ENCODE measurements around the gene SCYGR3.
"Not testable (repeated sequence)": the region's sequence is repeated elsewhere in the genome, so short reads cannot be mapped to it uniquely, and the experiment has no call there.

Gene SCYGR3

GRCh38 chr2:227612546-227613271 is 1.9 kb downstream of the SCYGR3 start:
- peak; percentile 63 to 85 for DNase-seq

GRCh38 chr2:227610123-227610522 is 4.5 kb downstream of the SCYGR3 start:
- peak in 1 of 2 experiments; percentile 30 for DNase-seq

GRCh38 chr2:227608561-227609338 is 5.9 kb downstream of the SCYGR3 start:
- DNase-seq, result peak in 1 of 2 experiments; percentile 30

GRCh38 chr2:227607941-227608340 is 6.7 kb downstream of the SCYGR3 start:
- no peak for DNase-seq

- DNase-seq, result no peak
These were observed 8.2 kb downstream of the SCYGR3 start for GRCh38 chr2:227606476-227606875.

- no peak for DNase-seq
These were observed 12.3 kb downstream of the SCYGR3 start for GRCh38 chr2:227602358-227602757.

GRCh38 chr2:227598835-227599503 is 15.7 kb downstream of the SCYGR3 start, which contains the start of gene SCYGR2:
Gene SCYGR2, plus strand, starts transcription at chr2:227598893. Its CDS starts 0 bp downstream, at chr2:227598893.
- not testable (repeated sequence) for DNase-seq

- DNase-seq, result no peak
These were observed 16.6 kb downstream of the SCYGR3 start for GRCh38 chr2:227597998-227598397.

- no peak for DNase-seq
These were observed 17.6 kb downstream of the SCYGR3 start for GRCh38 chr2:227597036-227597435.

- no peak for DNase-seq
These were observed 18.8 kb downstream of the SCYGR3 start for GRCh38 chr2:227595797-227596196.

GRCh38 chr2:227592694-227593387 is 21.8 kb downstream of the SCYGR3 start:
- DNase-seq, result no peak

GRCh38 chr2:227582369-227582768 is 32.3 kb downstream of the SCYGR3 start:
- DNase-seq, result no peak

GRCh38 chr2:227579791-227580190 is 34.8 kb downstream of the SCYGR3 start:
- DNase-seq, result no peak

GRCh38 chr2:227578642-227579041 is 36.0 kb downstream of the SCYGR3 start:
- DNase-seq, result no peak

GRCh38 chr2:227577555-227577954 is 37.1 kb downstream of the SCYGR3 start:
- peak in 1 of 2 experiments; percentile 21 for DNase-seq

- DNase-seq, result no peak
These were observed 37.8 kb downstream of the SCYGR3 start for GRCh38 chr2:227576812-227577211.

- DNase-seq, result no peak
These were observed 38.5 kb downstream of the SCYGR3 start for GRCh38 chr2:227576110-227576509.

- no peak for DNase-seq
These were observed 44.0 kb downstream of the SCYGR3 start for GRCh38 chr2:227570615-227571014.

GRCh38 chr2:227568852-227569169 is 45.8 kb downstream of the SCYGR3 start:
- DNase-seq, result no peak

GRCh38 chr2:227566012-227566411 is 48.6 kb downstream of the SCYGR3 start:
- no peak for DNase-seq

GRCh38 chr2:227565080-227565479 is 49.6 kb downstream of the SCYGR3 start:
- no peak for DNase-seq
